ENCODE results near the gene STMN1. TPM values are rescaled to one million over a fixed set of nuclear protein-coding genes. Genes with fewer than 3 reads are reported as not detected.
A peak's percentile ranks its signal among the peaks of the same experiment; 100 is the strongest.

Gene STMN1
- total and polyA plus RNA-seq, 11 donors, result 21.1 to 95.2 (median 46.4) TPM

DNA sequence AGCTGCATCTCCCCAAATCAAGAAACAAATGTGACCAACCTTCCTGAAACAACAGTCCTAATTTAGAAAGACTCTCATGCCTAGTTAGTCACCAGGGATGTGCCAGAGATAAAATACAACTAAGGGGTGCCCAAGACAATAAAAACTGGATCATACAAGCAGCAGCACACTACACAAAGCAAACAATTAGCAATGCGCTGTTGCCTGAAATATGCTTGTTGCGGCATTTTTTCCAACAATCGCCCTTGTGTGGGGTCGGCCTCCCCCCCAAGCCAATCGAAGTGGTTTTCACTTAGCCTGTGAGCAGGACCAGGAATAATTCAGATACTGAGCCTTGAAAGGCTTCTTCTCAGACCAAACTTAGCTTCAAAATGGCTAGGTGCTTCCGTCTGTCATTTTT is 1.4 kb upstream of the STMN1 start:
- peaks cover 0 to 9% (median 7%) of the 10 kb centered on the region in 9 donors for H3K36me3 ChIP-seq
- no peak for TF ChIP-seq POLR2A (IDR thresholded peaks at IDR 0.05)
- H3K9me3 ChIP-seq, result no peaks in the 10 kb centered on the region
- intact Hi-C loops (cut with DNase I), result loop anchor here in 2 of 10 donors (10.0 kb wide), 2 partner anchors 247 to 257 kb away; partner anchors contain the start of genes C1orf232 (in 1 of the 2), FAM110D (in 1 of the 2) and ZNF593 (in 1 of the 2)
- 92 to 96% (median 94%) methylated on average over 6 of the region's 6 CpGs for WGBS, 4 donors
- no peak overlapping the region for H3K4me3 ChIP-seq
- H3K27ac ChIP-seq, result peak overlapping the region in 3 of 12 donors; percentile 55 to 82 (median 76)
- ATAC-seq (no peak), DNase-seq (no peak)
- H3K4me1 ChIP-seq, result peaks cover 4 to 26% (median 20%) of the 10 kb centered on the region in 12 donors
- no peaks in the 10 kb centered on the region for H3K27me3 ChIP-seq

GRCh38 chr1:25906644-25907300 is 553 bp upstream of the STMN1 start:
- Histone ChIP-seq H3K36me3 (peaks cover 0 to 15% (median 12%) of the 10 kb centered on the region in 9 donors), H3K27me3 (no peaks in the 10 kb centered on the region), H3K4me3 (peak overlapping the region in 11 of 12 donors; percentile 61 to 85 (median 67)), H3K9me3 (no peaks in the 10 kb centered on the region), H3K4me1 (peaks cover 4 to 30% (median 20%) of the 10 kb centered on the region in 12 donors), H3K27ac (peak overlapping the region in 9 of 12 donors; percentile 37 to 82 (median 63))
- intact Hi-C loops (cut with DNase I), result loop anchor here in 2 of 10 donors (10.0 kb wide), 2 partner anchors 248 to 258 kb away; partner anchors contain the start of genes C1orf232 (in 1 of the 2), FAM110D (in 1 of the 2) and ZNF593 (in 1 of the 2)
- TF ChIP-seq, protein P1, sequence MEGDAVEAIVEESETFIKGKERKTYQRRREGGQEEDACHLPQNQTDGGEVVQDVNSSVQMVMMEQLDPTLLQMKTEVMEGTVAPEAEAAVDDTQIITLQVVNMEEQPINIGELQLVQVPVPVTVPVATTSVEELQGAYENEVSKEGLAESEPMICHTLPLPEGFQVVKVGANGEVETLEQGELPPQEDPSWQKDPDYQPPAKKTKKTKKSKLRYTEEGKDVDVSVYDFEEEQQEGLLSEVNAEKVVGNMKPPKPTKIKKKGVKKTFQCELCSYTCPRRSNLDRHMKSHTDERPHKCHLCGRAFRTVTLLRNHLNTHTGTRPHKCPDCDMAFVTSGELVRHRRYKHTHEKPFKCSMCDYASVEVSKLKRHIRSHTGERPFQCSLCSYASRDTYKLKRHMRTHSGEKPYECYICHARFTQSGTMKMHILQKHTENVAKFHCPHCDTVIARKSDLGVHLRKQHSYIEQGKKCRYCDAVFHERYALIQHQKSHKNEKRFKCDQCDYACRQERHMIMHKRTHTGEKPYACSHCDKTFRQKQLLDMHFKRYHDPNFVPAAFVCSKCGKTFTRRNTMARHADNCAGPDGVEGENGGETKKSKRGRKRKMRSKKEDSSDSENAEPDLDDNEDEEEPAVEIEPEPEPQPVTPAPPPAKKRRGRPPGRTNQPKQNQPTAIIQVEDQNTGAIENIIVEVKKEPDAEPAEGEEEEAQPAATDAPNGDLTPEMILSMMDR (IDR thresholded peaks at IDR 0.05), result no peak
- no peak for TF ChIP-seq POLR2A (IDR thresholded peaks at IDR 0.05)
- WGBS, 4 donors, result 14 to 19% (median 17%) methylated on average over 20 to 34 of the region's 34 CpGs
- peak in 2 of 5 donors; percentile 48 to 68 for DNase-seq
- ATAC-seq, result peak in 2 of 4 donors; percentile 2 to 10

- peak; percentile 90 to 96 (median 95) for ATAC-seq
- Histone ChIP-seq H3K27me3 (no peaks in the 10 kb centered on the region), H3K27ac (peak overlapping the region in 10 of 12 donors; percentile 40 to 82 (median 64)), H3K4me1 (peaks cover 4 to 30% (median 20%) of the 10 kb centered on the region in 12 donors), H3K36me3 (peaks cover 0 to 32% (median 26%) of the 10 kb centered on the region in 9 donors), H3K9me3 (no peaks in the 10 kb centered on the region), H3K4me3 (peak overlapping the region; percentile 59 to 85 (median 67))
- intact Hi-C loops (cut with DNase I), result loop anchor here in 4 of 10 donors (2.0 to 10.0 kb wide), 3 partner anchors 94 to 260 kb away; partner anchors contain the start of genes PAFAH2 (in 3 of the 4), C1orf232 (in 1 of the 4), FAM110D (in 1 of the 4) and ZNF593 (in 1 of the 4)
- no peak for TF ChIP-seq POLR2A (IDR thresholded peaks at IDR 0.05)
- TF ChIP-seq, protein P1 (IDR thresholded peaks at IDR 0.05), result peak in 1 of 12 donors; percentile 14
- DNase-seq, result peak; percentile 94 to 96 (median 95)
- WGBS, 4 donors, result 1 to 2% (median 1%) methylated on average over 25 to 34 of the region's 34 CpGs
Measured at GRCh38 chr1:25904943-25905679, 1.1 kb downstream of the STMN1 start.

- no peak for TF ChIP-seq POLR2A (IDR thresholded peaks at IDR 0.05)
- TF ChIP-seq, protein P1 (IDR thresholded peaks at IDR 0.05), result no peak
- Histone ChIP-seq H3K27me3 (no peaks in the 10 kb centered on the region), H3K4me1 (peaks cover 4 to 30% (median 20%) of the 10 kb centered on the region in 12 donors), H3K36me3 (peaks cover 0 to 39% (median 33%) of the 10 kb centered on the region in 9 donors), H3K27ac (no peak overlapping the region), H3K9me3 (no peaks in the 10 kb centered on the region), H3K4me3 (no peak overlapping the region)
- 66 to 78% (median 73%) methylated on average over 3 of the region's 3 CpGs for WGBS, 4 donors
- intact Hi-C loops (cut with DNase I), result loop anchor here in 4 of 10 donors (2.0 to 10.0 kb wide), 3 partner anchors 95 to 261 kb away; partner anchors contain the start of genes PAFAH2 (in 3 of the 4), C1orf232 (in 1 of the 4), FAM110D (in 1 of the 4) and ZNF593 (in 1 of the 4)
- ATAC-seq (no peak), DNase-seq (no peak)
Measured at GRCh38 chr1:25903986-25904385, 2.2 kb downstream of the STMN1 start.

Measured in heart left ventricle (tissue), 16 donors.